Measurements from ENCODE around the gene DZIP1L. TPM values are rescaled to one million over a fixed set of nuclear protein-coding genes. Genes with fewer than 3 reads are reported as not detected.

DZIP1L gene
- total and polyA plus RNA-seq, 2 donors (not counting 3 experiments of a cell fraction or from before 2014, with no cell fraction given) = 3.0 to 17.9 TPM

DNA sequence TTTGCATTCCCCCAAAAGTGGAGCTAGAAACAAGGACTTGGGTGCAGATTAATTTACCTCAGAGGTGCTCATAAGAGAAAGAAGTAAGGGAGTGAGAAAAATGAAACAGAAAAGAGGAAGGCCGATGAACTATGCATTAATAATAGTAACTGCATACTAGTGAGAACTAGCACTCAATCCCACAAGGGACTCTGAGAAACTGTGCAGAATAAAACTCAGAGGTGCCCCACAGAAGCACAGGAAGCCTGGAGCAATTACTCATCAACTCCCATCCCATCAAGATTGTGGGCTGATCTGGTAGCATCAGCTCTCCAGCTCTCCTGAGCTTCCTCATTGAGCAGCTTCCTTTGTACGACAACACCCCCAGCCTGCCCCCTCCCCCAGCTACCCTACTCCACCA, 54.6 kb downstream of the DZIP1L start:
- H3K4me2 ChIP-seq (ENCODE audit: insufficient read depth, low read length) = no peak overlapping the region
- no peaks in the 10 kb centered on the region for H3K27me3 ChIP-seq (ENCODE audit: control insufficient read depth in 2 of 2, insufficient read depth in 2 of 2, low read length in 2 of 2)
- no TSS peak for BruUV-seq (replicated peaks)
- FAIRE-seq = no peak
- no peaks in the 10 kb centered on the region for H3K36me3 ChIP-seq (ENCODE audit: control insufficient read depth in 2 of 2, extremely low read depth in 1 of 2, insufficient read depth in 2 of 2, low read length in 2 of 2)
- H3K9me1 ChIP-seq (replicated peaks; ENCODE audit: control insufficient read depth, extremely low read depth, insufficient read depth, low read length) = no peaks in the 10 kb centered on the region
- H2AFZ ChIP-seq (ENCODE audit: low read depth, low read length) = no peak overlapping the region
- H3K9me3 ChIP-seq (replicated peaks; ENCODE audit: control insufficient read depth, insufficient read depth, low read length) = no peaks in the 10 kb centered on the region
- ChIA-PET POLR2A (no interaction called here), CTCF (interaction anchor here (1.1 to 2.8 kb wide), 3 partner anchors 8 to 58 kb away, joined by 3 to 16 read pairs (median 5); no protein-coding TSS in a partner anchor)
- no peak for TF ChIP-seq MAX (IDR thresholded peaks at IDR 0.05; ENCODE audit: insufficient read depth, insufficient read length)
- no peak for TF ChIP-seq MYC (IDR thresholded peaks at IDR 0.05; ENCODE audit: low read depth, low read length)
- TF ChIP-seq JUN (IDR thresholded peaks at IDR 0.05; ENCODE audit: borderline replicate concordance, insufficient read depth, insufficient read length, low read depth) = no peak
- no peak for TF ChIP-seq EZH2 (IDR thresholded peaks at IDR 0.05; ENCODE audit: borderline replicate concordance, low read depth, low read length, severe bottlenecking)
- no peak for TF ChIP-seq CTCF (IDR thresholded peaks at IDR 0.05; ENCODE audit: extremely low read depth in 1 of 2, insufficient read depth in 1 of 2, low read depth in 1 of 2, low read length in 2 of 2)
- no peak for TF ChIP-seq FOS (IDR thresholded peaks at IDR 0.05; ENCODE audit: borderline replicate concordance, insufficient read depth, low read length)
- TF ChIP-seq POLR2A (IDR thresholded peaks at IDR 0.05; ENCODE audit: low read depth, low read length) = no peak
- no peak for TF ChIP-seq POLR2AphosphoS5 (IDR thresholded peaks at IDR 0.05; ENCODE audit: insufficient read depth, low read depth, low read length)
- no peak for TF ChIP-seq GATA2 (IDR thresholded peaks at IDR 0.05; ENCODE audit: insufficient read depth, insufficient read length, low read depth, low read length)
- no peak overlapping the region for H3K4me3 ChIP-seq (replicated peaks in 1 of 3; ENCODE audit: insufficient read depth in 1 of 3, low read depth in 1 of 3, low read length in 3 of 3)
- dilution Hi-C loops (cut with MboI; ENCODE audit: extremely low pct_ligation_motif_present, low sequenced_read_pairs) (no loop called here), intact Hi-C loops (cut with micrococcal nuclease) (no loop called here)
- H3K27ac ChIP-seq (ENCODE audit: insufficient read depth, low read depth, low read length) = no peak overlapping the region
- no peaks in the 10 kb centered on the region for H4K20me1 ChIP-seq (replicated peaks; ENCODE audit: control insufficient read depth, extremely low read depth, insufficient read depth, low read length)
- H3K79me2 ChIP-seq (ENCODE audit: control insufficient read depth, insufficient read depth, low read length) = no peaks in the 10 kb centered on the region
- no peaks in the 10 kb centered on the region for H3K4me1 ChIP-seq (ENCODE audit: control insufficient read depth, extremely low read depth, insufficient read depth, low read length)
- H3K9ac ChIP-seq (replicated peaks; ENCODE audit: extremely low read depth, insufficient read depth, low read length) = no peak overlapping the region
- no peak for DNase-seq (ENCODE audit: low read depth, low spot score)

Measured in endothelial cell of umbilical vein (primary cell).